Thyroid gland (tissue), 4 donors: Measurements from ENCODE around the gene CFAP161. TPM values are rescaled to one million over a fixed set of nuclear protein-coding genes. Genes with fewer than 3 reads are reported as not detected.

Source experiments
- DNase-seq, 2 donors: peaks; one replicate each; pipeline ENCODE4 v3.0.0-alpha.2; 2019
- H3K27ac ChIP-seq, 3 donors: fragments of 200-600 bp; sonication (generic); 1 replicate in 2 of 3; 2 replicates in 1 of 3; pipeline ENCODE4 v1.5.1; 2016 to 2019; ENCODE audit warnings: mild to moderate bottlenecking in 1 of 3, moderate library complexity in 1 of 3
- H3K27me3 ChIP-seq: fragments of 200-600 bp; sonication (generic); one replicate; pipeline ENCODE4 v1.5.1; 2019
- H3K36me3 ChIP-seq, 2 donors: fragments of 200-600 bp; sonication (generic); one replicate each; pipeline ENCODE4 v1.5.1; 2016 to 2019
- H3K4me1 ChIP-seq, 2 donors: fragments of 200-600 bp; sonication (generic); one replicate each; pipeline ENCODE4 v1.5.1; 2017 to 2019
- H3K4me3 ChIP-seq, 3 donors: fragments of 200-600 bp; sonication (generic); replicated peaks in 1 of 3; 1 replicate in 2 of 3; 2 replicates in 1 of 3; pipeline ENCODE4 v1.5.1; 2016; ENCODE audit warnings: mild to moderate bottlenecking in 1 of 3
- H3K9me3 ChIP-seq: fragments of 200-600 bp; sonication (generic); one replicate; pipeline ENCODE4 v1.5.1; 2017
- POLR2A ChIP-seq, 2 donors: fragments of 450-650 bp; IDR thresholded peaks; one replicate each; pipeline ENCODE4 v1.6.1; 2017; ENCODE audit warnings: antibody characterized with exemption in 2 of 2, mild to moderate bottlenecking in 2 of 2, moderate library complexity in 1 of 2
- WGBS, 2 donors: methylation state at CpG; one replicate each; pipeline ENCODE4 v1.1.5; 2017; 5-methylcytosine and 5-hydroxymethylcytosine counted together
- intact Hi-C: fragments of 100-400 bp; cut with DNase I; formaldehyde crosslinking; loops from one replicate; pipeline ENCODE4 v1.15.1; 2023
- total RNA-seq, 4 donors: library from RNA; depleted of rRNA; stranded (reverse); fragments of >200 nt; gene quantifications; one replicate each; pipeline ENCODE4 v1.2.3, GENCODE V29; 2016
- TF ChIP-seq, protein P1 (sequence below), 6 experiments: fragments of 200-600 bp in 3 of 6; fragments of 450-650 bp in 3 of 6; sonication (generic) in 3 of 6; IDR thresholded peaks; one replicate each; pipeline ENCODE4 v1.5.1; 2016 to 2019; ENCODE audit warnings: antibody characterized with exemption in 6 of 6, mild to moderate bottlenecking in 2 of 6, inconsistent platforms in 1 of 6, moderate library complexity in 1 of 6

CFAP161 gene
- total RNA-seq, 4 donors from 2014 or later = 0.56 to 0.81 (median 0.78) TPM; not detected in 1

DNA sequence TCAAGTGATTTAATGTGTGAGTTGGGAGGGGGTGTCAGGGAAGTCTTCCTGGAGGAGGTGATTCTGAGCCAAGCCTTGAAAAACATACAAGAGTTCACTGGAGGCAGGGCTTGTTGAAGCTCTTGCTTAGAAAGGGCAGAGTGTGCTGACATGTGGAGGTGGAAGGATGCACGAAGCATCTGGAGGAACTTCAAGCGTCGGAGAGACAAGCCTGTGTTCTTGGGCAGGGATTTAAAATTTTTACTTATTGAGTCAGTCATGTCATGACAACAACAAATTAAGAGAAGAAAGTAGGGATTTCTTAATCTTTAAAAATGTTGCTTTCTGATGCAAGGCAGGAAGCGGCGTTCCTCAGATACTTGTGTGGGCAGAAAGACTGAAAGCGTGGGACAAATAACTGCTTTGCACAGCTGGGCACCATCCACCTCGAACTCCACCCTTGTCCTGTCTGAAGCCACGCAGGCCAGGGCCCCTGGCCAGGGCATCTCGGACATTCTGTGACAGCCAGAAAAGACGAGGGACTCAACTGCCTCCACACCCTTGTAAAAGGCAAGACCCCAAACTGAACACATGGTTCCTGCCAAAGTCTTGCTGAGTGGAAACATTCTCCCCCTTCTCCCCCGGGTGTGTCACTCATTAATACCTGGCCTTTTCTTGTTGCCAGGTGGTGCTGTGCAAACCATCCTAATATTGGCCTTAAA is 55.7 kb downstream of the CFAP161 start:
- intact Hi-C loops = no loop called here
- Histone ChIP-seq H3K9me3 (no peaks in the 10 kb centered on the region), H3K4me1 (peaks cover 1 to 3% of the 10 kb centered on the region in 2 donors), H3K4me3 (no peak overlapping the region), H3K36me3 (no peaks in the 10 kb centered on the region), H3K27me3 (no peaks in the 10 kb centered on the region), H3K27ac (peak overlapping the region; percentile 30 to 36 (median 32))
- 71 to 79% methylated on average over 11 of the region's 11 CpGs for WGBS, 2 donors
- peak; percentile 4 to 23 for DNase-seq
- TF ChIP-seq, protein P1, sequence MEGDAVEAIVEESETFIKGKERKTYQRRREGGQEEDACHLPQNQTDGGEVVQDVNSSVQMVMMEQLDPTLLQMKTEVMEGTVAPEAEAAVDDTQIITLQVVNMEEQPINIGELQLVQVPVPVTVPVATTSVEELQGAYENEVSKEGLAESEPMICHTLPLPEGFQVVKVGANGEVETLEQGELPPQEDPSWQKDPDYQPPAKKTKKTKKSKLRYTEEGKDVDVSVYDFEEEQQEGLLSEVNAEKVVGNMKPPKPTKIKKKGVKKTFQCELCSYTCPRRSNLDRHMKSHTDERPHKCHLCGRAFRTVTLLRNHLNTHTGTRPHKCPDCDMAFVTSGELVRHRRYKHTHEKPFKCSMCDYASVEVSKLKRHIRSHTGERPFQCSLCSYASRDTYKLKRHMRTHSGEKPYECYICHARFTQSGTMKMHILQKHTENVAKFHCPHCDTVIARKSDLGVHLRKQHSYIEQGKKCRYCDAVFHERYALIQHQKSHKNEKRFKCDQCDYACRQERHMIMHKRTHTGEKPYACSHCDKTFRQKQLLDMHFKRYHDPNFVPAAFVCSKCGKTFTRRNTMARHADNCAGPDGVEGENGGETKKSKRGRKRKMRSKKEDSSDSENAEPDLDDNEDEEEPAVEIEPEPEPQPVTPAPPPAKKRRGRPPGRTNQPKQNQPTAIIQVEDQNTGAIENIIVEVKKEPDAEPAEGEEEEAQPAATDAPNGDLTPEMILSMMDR (IDR thresholded peaks at IDR 0.05) = no peak

DNA sequence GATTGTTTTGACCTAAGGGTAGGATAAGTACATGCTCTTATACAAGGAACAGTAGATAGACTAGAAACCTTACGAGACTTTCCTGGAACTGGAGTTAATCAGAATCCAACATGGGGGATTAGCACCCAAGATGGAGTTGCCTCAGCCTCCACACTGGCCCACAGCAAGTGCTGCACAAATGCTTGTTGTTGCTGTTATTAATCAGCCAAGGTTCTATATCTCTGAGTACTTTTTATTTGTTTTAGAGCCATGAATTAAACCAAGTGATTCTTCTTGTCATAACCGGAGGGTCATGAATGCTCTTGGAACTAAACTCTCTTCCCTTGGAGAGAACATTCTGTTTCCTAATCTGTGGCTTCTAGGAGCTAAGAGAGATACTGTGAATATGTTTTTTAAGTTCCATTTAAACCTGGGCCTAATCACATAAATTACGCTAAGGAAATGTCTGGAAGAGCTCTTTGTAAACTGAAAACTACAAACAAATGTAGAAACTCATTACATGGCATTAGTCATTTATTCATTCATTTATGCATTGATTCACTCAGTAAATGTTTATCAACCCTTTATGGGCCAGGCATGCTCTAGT is 56.9 kb downstream of the CFAP161 start:
- no peaks in the 10 kb centered on the region for H3K27me3 ChIP-seq

DNA sequence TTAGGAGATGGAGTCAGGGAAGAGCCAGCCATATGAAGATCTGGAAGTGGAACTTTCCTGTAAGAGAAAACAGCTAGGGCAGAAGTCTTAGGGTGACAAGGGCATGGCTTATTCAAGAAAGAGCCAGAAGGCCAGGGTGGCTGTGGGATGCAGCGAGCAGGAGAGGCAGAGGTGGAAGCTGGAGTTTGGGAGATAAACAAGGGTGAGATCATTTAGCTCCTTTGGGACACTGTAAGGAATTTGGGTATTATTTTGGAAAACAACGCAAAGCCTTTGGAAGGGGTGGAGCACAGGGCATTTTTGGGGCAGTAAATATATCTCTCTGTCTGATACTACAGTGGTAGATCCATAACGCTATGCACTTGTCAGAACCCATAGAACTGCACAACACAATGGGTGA is 57.6 kb downstream of the CFAP161 start:
- H3K27ac ChIP-seq = peak overlapping the region in 2 of 3 donors; percentile 3 to 24
- intact Hi-C loops = no loop called here
- H3K27me3 ChIP-seq = no peaks in the 10 kb centered on the region
- no peaks in the 10 kb centered on the region for H3K9me3 ChIP-seq
- TF ChIP-seq POLR2A (IDR thresholded peaks at IDR 0.05) = no peak
- TF ChIP-seq, protein P1 (IDR thresholded peaks at IDR 0.05) = no peak
- WGBS, 2 donors = 94 to 99% methylated on average over 3 of the region's 3 CpGs
- peaks cover 9 to 12% of the 10 kb centered on the region in 2 donors for H3K4me1 ChIP-seq
- DNase-seq = no peak
- no peak overlapping the region for H3K4me3 ChIP-seq
- H3K36me3 ChIP-seq = no peaks in the 10 kb centered on the region

More for the DNA sequence above, 56.9 kb downstream of the CFAP161 start:
- Histone ChIP-seq H3K4me1 (peaks cover 9 to 12% of the 10 kb centered on the region in 2 donors), H3K36me3 (no peaks in the 10 kb centered on the region), H3K9me3 (no peaks in the 10 kb centered on the region), H3K27ac (peak overlapping the region in 2 of 3 donors; percentile 3 to 24), H3K4me3 (no peak overlapping the region)
- DNase-seq = no peak
- no peak for TF ChIP-seq POLR2A (IDR thresholded peaks at IDR 0.05)
- TF ChIP-seq, protein P1 (IDR thresholded peaks at IDR 0.05) = no peak
- intact Hi-C loops = no loop called here
- 81 to 95% methylated on average over 3 of the region's 3 CpGs for WGBS, 2 donors

DNA sequence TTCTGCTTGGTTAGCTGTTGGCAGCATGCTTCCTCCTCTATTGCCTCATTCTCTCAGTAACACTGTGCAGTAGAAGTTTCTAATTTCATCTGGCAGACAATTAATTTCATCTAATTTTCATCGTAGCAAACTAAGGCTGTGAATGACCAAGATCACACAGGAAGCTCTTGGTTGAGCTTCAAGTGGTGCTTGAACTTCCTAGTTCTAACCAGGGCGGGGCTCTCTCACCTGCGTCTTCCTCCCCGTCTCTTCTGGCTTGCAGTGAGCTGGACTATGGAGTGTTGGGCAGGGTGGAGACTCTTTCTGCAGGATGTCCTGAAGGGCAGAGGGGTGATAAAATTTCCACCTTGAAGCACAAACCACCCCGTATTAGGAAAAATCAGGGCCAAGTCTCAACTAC is 60.7 kb downstream of the CFAP161 start:
- H3K4me1 ChIP-seq = peaks cover 9 to 16% of the 10 kb centered on the region in 2 donors
- peak overlapping the region in 1 of 3 donors; percentile 30 for H3K27ac ChIP-seq
- no peaks in the 10 kb centered on the region for H3K27me3 ChIP-seq
- H3K4me3 ChIP-seq = no peak overlapping the region
- no peaks in the 10 kb centered on the region for H3K36me3 ChIP-seq
- no peak for TF ChIP-seq POLR2A (IDR thresholded peaks at IDR 0.05)
- TF ChIP-seq, protein P1 (IDR thresholded peaks at IDR 0.05) = no peak
- 43% methylated on average over 5 of the region's 5 CpGs for WGBS, 2 donors
- intact Hi-C loops = no loop called here
- DNase-seq = peak; percentile 47 to 48
- H3K9me3 ChIP-seq = no peaks in the 10 kb centered on the region

DNA sequence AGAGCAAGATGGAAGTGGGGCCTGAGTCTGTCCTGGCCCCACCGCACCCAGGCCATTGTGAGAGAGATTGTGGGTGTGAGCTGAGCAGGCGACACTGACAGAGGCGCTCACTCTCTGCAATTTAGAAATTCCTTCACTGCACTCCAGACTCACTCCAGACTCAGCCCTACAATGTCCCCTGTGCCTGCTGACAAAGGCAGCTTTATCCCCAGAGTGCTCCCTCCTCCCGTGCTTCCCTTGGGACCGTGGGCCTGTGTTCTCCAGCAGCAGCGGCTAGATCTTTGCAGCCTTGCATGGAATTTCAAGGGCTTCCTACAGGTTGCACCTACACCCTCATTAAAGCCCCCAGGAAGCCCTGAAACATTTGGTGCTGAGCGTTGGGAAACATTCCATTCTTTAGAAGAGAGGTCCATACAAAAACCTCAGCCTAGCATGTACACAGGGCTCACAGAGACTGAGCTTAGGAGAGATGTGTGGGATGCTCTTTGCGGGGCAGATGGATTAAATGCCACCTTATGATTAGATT is 61.3 kb downstream of the CFAP161 start:
- peak overlapping the region in 1 of 3 donors; percentile 30 for H3K27ac ChIP-seq
- H3K27me3 ChIP-seq = no peaks in the 10 kb centered on the region
- TF ChIP-seq, protein P1 (IDR thresholded peaks at IDR 0.05) = no peak
- TF ChIP-seq POLR2A (IDR thresholded peaks at IDR 0.05) = no peak
- intact Hi-C loops = no loop called here
- H3K36me3 ChIP-seq = no peaks in the 10 kb centered on the region
- peaks cover 9 to 16% of the 10 kb centered on the region in 2 donors for H3K4me1 ChIP-seq
- WGBS, 2 donors = 42 to 55% methylated on average over 8 of the region's 8 CpGs
- peak; percentile 39 to 42 for DNase-seq
- no peaks in the 10 kb centered on the region for H3K9me3 ChIP-seq
- no peak overlapping the region for H3K4me3 ChIP-seq
